GM12891 (cell line): Measurements from ENCODE around the gene GPC3.

Experiments
- PAX5 ChIP-seq: IDR thresholded peaks from 2 replicates; pipeline ENCODE4 v1.6.1; 2011; ENCODE audit warnings: low read length, moderate library complexity, mild to moderate bottlenecking; ENCODE audit not compliant: insufficient read depth, severe bottlenecking
- POLR2A ChIP-seq: IDR thresholded peaks from 2 replicates; pipeline ENCODE4 v1.6.1; 2011; ENCODE audit warnings: low read depth, low read length, control low read depth
- POLR2AphosphoS5 ChIP-seq: IDR thresholded peaks from 2 replicates; pipeline ENCODE4 v1.6.1; 2011; ENCODE audit warnings: low read depth, low read length, control low read depth
- TAF1 ChIP-seq: IDR thresholded peaks from 2 replicates; pipeline ENCODE4 v1.6.1; 2011; ENCODE audit warnings: low read depth, low read length, control low read depth

- TF ChIP-seq POLR2A = no peak
- no peak for TF ChIP-seq POLR2AphosphoS5
- no peak for TF ChIP-seq TAF1
- no peak for TF ChIP-seq PAX5
Observed at GRCh38 chrX:133543654-133544053, 441.7 kb downstream of the GPC3 start.
